SIG-M5 treated with dmso at 0.1 percent for 504 hours (cell line): ENCODE results near the gene TAAR8.
A peak's percentile ranks its signal among the peaks of the same experiment; 100 is the strongest.
"Not testable (repeated sequence)": the region's sequence is repeated elsewhere in the genome, so short reads cannot be mapped to it uniquely, and the experiment has no call there.

ENCODE experiments used
- DNase-seq: peaks from one replicate; lab custom pipeline; 2025; ENCODE audit not compliant: unreplicated experiment; lab: John Stamatoyannopoulos, UW

The TAAR8 gene

DNA sequence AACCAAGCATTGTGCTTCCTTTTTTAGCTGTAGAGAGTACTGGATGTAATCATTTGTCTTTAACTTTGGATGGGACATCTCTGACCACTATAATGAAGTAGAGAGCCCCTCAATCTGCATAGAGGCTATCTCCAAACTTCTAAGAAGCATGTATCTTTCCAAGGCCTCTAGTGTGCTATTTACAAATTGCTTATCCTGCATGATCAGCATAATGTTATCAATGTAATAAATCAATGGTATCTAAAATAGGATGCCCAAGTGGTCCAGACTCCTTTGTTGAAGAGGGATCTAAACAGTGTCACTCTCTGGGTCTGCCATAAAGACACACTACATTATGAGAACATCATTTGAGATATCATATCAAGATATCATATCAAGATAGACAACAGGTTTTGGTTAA lies 7.6 kb upstream of the TAAR8 start:
- DNase-seq = no peak

DNA sequence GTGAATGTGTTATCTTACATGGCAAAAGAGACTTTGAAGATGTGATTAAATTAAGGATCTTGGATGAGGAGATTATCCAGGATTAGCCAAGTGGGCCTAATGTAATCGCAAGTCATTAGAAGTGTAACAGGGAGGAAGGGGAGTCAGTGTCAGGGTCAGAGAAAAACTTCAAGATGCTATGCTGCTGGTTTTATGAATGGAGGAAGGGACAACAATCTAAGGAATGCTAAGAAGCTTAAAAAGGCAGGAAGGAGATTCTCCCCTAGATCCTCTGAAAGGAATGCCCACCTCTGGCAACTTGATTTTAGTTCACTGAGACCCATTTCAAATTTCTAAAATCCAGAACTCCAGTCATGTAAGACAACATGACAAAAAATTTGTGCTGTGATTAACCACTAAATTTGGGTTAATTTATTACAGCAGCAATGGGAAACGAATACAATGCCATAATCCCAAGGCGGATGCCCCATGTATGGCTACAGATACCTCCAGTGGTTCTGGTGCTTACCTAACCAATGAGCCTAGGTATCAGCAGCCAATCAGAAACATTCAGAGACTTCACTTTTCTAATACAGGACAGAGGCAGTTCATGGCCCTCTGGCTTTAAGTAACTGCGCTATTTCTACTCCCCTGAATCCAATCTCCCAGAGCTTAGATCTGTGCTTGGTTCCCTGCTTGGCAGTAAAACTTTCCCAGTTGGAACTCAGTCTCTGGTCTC lies 3.6 kb upstream of the TAAR8 start:
- no peak for DNase-seq

- DNase-seq = no peak
These were observed 1.3 kb upstream of the TAAR8 start for GRCh38 chr6:132551214-132551613.

GRCh38 chr6:132560087-132560486 lies 7.6 kb downstream of the TAAR8 start:
- not testable (repeated sequence) for DNase-seq

- DNase-seq = no peak
These were observed 13.9 kb downstream of the TAAR8 start for GRCh38 chr6:132566404-132566803.

DNA sequence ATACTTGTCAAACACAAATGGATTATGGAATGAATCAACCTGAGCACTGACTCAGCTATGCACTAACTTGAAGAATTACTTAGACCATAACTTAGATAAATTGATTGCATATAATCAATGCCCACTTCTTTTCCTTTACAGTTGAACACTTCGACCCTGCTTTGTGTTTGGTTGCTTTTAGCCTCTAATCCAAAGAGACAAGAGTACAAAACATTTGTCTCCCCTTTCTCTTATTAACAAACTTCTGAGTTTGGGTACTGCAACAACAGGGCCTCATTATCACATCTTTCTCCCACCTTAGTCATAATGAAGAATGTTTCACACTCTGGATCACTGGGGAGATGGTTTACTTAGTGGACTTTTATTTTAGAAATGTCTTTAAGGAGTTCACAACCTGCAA lies 15.1 kb downstream of the TAAR8 start:
- DNase-seq = no peak

- no peak for DNase-seq
These were observed 16.1 kb downstream of the TAAR8 start for GRCh38 chr6:132568611-132569010.

DNA sequence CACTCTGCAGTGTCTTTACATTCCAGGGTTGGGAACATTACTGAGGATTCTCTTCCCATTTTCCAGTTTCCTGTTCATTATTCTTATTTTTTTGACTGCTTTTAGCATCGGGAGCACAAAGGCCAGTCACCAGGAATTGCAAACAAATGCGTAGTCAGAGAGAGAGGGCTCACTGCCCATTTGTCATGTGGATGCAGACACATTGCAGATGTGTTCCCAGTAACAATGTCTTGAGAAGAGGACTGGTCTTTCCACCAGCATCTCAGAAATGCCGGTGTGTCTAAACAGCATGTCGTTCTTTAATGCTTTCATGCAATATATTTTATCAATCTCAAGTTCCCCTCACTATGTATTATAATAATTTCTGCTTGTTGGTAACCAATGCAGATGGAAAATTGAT lies 16.7 kb downstream of the TAAR8 start:
- no peak for DNase-seq

DNA sequence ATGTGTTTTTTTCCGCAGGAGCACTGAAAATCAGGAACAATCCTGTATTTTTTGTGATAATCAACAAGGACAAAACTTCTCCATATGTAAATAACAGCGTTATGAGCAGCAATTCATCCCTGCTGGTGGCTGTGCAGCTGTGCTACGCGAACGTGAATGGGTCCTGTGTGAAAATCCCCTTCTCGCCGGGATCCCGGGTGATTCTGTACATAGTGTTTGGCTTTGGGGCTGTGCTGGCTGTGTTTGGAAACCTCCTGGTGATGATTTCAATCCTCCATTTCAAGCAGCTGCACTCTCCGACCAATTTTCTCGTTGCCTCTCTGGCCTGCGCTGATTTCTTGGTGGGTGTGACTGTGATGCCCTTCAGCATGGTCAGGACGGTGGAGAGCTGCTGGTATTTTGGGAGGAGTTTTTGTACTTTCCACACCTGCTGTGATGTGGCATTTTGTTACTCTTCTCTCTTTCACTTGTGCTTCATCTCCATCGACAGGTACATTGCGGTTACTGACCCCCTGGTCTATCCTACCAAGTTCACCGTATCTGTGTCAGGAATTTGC lies 17.8 kb downstream of the TAAR8 start, which contains the start of gene TAAR6:
TAAR6 (plus strand) TSS at position 102 of the 557 bp plus-strand sequence; CDS start at position 102, 0 bp downstream.
- no peak for DNase-seq

- no peak for DNase-seq
These were observed 19.3 kb downstream of the TAAR8 start for GRCh38 chr6:132571774-132572173.

DNA sequence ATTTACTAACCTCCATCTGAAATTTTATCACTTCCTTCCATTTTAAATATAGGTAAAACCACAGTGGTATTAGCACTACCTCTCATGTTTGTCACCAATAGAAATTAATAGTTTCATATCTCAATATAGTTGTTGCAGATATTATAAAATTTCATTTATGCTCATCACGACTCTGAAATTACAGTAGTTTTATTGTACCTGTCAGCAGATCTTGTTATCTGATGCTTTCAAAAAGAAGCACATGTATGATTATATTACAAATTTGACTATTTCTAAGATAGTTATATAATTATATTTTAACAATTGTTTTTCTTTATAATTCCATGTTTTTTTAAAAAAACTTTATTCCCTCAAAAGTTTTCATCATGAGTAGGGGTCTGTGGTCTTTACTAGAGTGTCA lies 32.2 kb downstream of the TAAR8 start:
- no peak for DNase-seq

GRCh38 chr6:132587424-132587823 lies 35.0 kb downstream of the TAAR8 start:
- DNase-seq = no peak

DNA sequence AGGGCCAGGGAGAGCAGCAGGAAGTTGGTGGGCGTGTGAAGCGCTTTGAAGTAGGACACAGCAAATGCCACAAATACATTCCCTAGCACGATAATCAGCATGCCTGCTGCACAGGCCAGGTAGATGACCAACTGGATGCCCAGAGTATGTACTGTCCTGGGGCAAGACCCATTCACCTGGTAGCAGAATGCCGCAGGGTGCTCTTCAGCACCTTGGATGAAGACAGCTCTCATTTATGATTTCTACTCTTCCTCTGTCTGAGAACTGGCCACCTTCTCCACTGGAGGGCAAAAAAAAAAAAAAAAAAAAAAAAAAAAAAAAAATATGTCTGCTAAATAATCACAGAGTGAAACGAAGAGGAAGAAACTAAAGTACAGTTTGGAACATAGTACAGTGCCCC lies 37.0 kb downstream of the TAAR8 start, which contains the start of gene TAAR5:
TAAR5 (minus strand) TSS at position 288 of the 400 bp plus-strand sequence; CDS start at position 233, 55 bp downstream.
- no peak for DNase-seq

GRCh38 chr6:132590362-132590761 lies 37.9 kb downstream of the TAAR8 start:
- no peak for DNase-seq

- DNase-seq = no peak
These were observed 40.4 kb downstream of the TAAR8 start for GRCh38 chr6:132592855-132593254.

- no peak for DNase-seq
These were observed 43.7 kb downstream of the TAAR8 start for GRCh38 chr6:132596201-132596600.

- DNase-seq = peak; percentile 3
These were observed 46.0 kb downstream of the TAAR8 start for GRCh38 chr6:132598473-132598872.

DNA sequence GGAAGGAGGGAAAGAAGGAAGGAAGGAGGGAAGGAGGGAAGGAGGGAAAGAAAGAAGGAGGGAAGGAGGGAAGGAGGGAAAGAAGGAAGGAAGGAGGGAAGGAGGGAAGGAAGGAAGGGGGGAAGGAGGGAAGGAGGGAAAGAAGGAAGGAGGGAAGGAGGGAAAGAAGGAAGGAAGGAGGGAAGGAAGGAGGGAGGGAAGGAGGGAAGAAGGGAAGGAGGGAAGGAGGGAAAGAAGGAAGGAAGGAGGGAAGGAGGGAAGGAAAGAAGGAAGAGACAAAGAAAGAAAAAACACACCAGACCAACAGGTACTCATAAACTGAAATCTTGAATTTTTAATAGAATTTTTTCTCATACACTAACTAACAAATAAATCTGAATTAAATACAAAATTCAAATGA lies 48.4 kb downstream of the TAAR8 start:
- DNase-seq = not testable (repeated sequence)
